NCI-H146 (cell line): ENCODE data around the gene MEGF8.
A peak's percentile ranks its signal among the peaks of the same experiment; 100 is the strongest.

Source experiments
- DNase-seq: peaks from one replicate; lab custom pipeline; 2025; lab: John Stamatoyannopoulos, UW

The MEGF8 gene

DNA sequence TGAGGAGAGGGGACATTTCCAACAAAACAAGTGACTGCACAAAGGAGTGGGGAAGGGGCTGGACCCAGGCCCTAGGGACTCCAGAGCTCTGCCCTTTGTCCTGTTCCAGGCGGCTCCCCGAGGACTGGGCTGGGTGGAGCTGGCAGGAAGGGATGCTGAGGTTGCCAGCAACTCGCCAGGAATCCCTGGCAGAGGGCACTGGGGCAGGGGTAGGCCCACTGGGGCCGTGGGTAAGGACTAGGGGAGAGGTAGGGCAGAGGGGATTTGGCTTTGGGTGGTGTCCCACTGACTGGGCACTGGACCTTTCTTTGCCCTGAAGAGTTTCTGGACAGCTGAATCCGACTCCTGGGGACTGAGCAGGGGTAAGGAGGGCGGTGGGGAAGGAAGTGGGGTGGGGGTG is 93.9 kb downstream of the MEGF8 start:
- no peak for DNase-seq

DNA sequence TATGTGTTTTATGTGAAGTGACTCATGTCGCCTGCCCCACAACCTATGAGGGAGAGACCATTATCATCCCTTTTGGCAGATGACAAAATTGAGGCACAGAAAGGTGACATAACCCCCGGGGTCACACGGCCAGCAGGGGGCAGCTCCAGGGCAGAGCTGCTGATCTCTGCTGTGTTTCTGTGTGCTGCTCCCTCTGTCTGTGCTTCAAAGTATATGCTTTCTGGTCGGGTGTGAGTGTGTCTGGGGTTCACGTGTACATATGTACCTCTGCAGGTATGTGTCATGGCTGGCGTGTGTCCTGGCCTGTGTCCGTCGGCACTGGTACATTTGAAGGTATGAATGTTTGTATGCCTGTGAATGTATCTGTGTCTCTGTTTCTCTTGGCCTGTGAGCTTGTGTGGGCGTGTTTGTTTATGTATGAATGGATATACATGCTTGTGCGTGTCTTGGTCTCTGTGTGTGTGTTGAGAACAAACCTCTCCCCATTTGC is 94.7 kb downstream of the MEGF8 start:
- peak; percentile 27 for DNase-seq

DNA sequence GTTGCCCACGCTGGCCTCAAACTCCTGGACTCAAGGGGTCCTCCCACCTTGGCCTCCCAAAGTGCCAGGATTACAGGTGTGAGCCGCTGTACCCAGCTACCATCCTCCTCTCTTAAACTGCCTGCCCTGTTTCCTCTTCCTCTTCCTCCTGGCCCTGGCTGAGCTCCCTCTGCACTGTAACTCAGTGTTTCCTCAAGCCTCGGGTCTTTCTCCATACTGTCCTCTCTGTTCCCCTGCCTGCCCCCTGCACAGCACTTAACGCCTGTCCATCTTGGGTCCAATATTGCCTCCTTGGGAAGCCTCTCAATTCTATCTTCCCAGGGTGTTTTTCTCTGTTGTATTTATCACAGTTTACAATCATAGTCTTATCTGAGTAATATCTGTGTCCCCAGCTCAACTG is 95.7 kb downstream of the MEGF8 start:
- DNase-seq, result no peak

DNA sequence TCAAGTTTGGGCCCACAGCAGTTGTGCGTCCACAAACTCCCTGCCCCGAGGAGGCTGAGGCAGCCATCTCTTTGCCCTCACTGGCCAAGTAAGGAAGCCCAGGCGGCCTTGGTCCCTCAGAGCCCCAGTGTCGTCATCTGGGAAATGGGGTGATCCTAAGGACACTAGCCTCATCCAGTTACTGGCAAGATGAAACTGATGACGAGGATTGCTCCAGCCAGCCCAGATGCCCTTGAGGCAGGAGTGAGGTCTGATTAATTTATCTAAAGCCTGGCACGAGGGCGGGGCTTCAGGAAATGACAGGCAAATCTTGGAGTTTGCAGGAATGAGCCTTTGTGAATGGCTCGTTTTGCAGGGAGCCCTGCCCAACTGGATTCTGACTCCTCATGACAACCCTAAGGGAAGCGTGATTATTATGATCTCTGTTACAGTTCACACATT is 96.2 kb downstream of the MEGF8 start:
- DNase-seq, result no peak

DNA sequence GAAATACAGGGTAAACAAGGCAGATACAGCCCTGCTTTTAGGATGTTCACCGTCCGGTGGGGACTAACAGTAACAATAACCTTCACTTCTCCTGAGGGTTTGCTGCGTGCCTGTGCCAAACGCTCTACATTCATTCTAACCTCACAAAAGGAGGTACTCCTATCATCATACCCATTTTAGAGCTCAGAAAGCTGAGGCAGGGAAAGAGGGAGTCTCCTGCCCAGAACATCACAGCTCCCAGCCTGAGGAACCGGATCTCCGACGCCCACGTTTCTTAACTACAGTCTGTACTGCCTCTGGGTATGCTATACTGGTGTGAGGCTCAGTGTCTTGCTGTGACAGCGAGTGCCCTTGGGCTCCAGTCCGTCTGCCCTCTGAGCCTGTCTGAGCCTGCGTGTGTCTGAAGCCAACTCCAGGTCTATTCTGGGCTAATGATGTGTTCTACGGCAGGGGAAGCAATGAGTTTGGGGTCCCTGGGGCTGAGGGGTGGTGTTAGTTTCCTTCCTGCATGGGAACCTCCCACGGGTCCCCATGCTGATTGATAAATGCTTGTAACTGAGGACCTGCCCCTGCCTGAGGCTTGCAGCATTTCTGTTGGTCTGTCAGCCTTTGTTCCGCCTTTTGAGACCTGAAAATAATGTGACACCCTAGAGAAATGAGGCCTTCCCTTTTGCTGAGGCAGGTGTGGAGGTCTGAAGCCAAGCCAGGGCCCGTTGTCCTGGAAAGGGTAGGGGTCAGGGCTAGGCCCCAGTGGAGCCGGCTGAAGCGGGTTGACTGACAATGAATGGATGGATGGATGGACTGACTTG is 96.9 kb downstream of the MEGF8 start:
- DNase-seq, result peak; percentile 45

DNA sequence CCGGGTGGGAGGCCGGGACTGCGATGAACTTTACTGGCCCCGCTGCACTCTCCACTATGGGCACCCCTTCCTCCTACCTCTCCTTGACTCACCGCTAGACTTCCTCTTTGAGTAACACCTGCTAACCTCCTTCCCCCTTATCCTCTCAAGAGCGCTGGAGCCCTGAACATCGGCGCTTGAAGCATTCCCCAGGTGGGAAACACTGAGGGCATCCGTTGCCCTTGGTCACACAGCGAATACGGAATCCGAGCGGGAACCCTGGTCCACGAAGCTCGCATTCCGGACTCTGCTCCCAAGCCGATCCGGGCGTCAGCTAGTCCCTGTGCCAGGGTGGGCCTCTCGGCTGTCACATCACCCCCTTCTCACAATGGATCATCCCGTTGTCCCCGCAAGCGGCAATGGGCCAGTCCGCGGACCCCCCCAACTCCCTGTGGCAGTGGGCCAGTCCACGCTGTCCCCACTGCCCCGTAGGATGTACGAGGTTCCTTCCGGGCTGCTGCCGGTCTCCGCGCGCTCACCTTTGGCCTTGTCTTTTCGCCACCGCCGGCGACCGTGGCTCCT is 97.5 kb downstream of the MEGF8 start:
- peak; percentile 83 for DNase-seq

DNA sequence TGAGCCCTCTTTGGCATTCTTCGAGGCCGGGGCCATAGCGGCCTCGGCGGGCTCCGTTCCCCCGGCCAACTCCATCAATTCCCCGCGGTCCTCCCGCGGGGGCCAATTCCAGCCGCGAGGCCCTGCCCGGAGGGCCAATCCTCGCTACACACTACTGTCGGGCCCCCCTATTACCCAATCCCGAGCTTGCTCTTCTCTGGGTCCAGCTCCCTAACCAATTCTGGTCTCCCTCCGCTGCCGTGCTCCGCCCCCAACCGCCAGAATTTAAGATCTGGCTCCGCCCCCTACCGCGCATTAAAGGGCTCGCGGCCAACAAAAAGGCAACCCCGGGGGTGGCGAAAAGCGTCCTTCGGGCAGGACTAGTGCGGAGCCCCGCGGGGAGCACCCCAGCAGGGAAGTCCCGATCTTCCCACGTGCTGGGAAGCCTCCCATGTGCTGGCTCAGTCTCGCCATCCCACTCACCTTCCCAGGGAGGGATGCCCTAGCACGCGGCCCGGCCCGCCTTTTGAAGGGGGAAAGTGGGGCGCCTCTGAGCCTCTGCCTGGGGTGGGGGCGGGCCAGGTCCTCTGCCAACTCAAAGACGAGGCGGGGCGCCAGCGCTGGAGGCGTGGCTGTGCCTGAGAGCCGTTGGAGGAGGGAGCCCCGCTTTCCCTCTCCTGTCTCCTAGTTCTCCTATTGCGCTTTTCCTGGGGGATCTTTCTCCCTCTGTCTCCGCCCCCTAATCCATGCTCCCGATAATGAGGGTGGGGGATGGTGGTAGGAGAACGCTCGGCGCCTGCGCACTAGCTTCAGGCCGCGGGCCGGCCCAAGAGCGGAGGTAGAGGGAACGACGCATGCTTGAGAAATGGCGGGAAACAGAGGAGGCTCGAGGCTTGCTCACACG is 98.3 kb downstream of the MEGF8 start:
- peak; percentile 96 for DNase-seq

DNA sequence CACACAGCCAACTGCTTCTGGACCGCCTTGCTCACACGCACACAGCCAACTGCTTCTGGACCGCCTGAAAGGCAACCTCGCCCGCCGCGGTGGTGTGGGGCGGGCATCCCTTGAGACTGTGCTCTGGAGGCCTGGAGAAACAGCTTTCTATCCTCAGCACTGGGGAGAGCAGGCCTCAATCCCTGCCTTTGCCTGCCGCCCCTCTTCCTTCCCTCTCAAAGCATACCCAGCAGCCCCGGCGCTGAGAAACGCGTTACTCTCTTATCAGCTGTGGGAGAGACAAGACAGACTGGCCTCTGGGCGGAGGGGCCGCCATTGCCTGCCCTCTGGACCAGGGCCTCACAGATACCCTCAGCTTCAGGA is 98.9 kb downstream of the MEGF8 start:
- no peak for DNase-seq

DNA sequence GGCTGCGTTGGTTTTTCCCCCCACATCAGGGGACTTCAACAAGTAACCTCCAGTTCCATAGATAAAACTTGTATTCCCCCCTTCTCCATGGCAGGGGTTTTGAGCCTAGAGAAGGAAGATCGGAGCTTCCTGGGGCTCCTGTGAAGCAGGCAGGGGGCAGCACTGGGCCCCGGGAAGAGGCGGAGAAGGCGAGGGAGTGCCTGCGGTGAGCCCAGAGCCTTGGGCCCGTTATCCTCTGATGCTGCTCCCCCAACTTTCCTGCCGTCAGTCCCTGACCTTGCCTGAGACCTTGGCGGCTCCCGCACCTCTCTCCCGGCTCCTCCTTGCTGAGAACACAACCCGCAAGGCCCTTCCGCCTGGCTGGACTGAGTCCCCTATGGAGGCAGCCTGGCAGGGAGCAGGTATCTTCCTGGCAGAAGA is 99.3 kb downstream of the MEGF8 start:
- no peak for DNase-seq

DNA sequence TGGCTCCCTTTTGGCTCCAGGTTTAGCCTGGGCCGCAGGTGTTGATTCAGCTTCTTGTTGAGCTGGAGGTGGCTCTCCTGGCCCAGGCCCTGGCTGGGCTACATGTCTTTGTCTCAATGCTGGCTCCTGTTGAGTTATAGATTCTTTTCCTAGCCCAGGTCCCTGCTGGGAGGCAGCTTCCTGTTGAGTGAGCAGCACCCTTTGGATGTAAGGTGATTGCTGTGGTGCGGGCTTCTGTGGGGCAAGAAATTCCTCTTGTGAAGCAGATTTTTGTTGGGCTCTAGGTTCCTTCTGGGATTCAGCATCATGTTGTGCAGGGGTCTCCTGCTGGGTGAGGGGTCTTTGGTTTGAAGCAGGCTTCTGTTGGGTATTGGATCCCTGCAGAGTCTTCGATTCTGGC is 101.2 kb downstream of the MEGF8 start:
- DNase-seq, result peak; percentile 85

DNA sequence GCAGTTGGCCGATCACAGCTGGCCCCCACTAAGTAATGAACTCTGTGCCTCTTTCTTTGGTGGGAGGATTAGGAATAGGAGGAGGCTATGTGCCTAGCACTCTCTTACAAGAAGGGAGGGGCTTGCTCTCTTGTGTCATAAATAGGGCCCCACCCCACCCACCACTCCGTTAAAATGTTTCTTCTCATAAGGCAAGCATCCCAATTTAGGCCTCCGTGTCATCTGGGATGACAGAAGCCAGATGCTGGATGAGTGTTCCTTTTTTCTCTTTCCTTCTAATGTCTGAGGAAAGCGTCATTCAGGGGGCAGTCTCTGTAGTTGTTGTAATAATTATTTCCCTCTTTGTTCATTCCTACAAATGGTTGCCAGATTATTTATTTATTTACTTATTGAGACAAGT is 101.9 kb downstream of the MEGF8 start, which contains the start of gene LIPE:
TSS of gene LIPE (minus strand) at position 76 of the 400 bp plus-strand sequence. CDS start 239 bp downstream, outside the sequence.
- no peak for DNase-seq
